Thyroid gland (tissue), 4 donors: ENCODE results near the gene DOCK10. TPM values are rescaled to one million over a fixed set of nuclear protein-coding genes. Genes with fewer than 3 reads are reported as not detected.

Experiments
- DNase-seq, 2 donors: peaks; one replicate each; pipeline ENCODE4 v3.0.0-alpha.2; 2019
- H3K27ac ChIP-seq, 3 donors: fragments of 200-600 bp; sonication (generic); 1 replicate in 2 of 3; 2 replicates in 1 of 3; pipeline ENCODE4 v1.5.1; 2016 to 2019; ENCODE audit warnings: mild to moderate bottlenecking in 1 of 3, moderate library complexity in 1 of 3
- H3K27me3 ChIP-seq: fragments of 200-600 bp; sonication (generic); one replicate; pipeline ENCODE4 v1.5.1; 2019
- H3K36me3 ChIP-seq, 2 donors: fragments of 200-600 bp; sonication (generic); one replicate each; pipeline ENCODE4 v1.5.1; 2016 to 2019
- H3K4me1 ChIP-seq, 2 donors: fragments of 200-600 bp; sonication (generic); one replicate each; pipeline ENCODE4 v1.5.1; 2017 to 2019
- H3K4me3 ChIP-seq, 3 donors: fragments of 200-600 bp; sonication (generic); replicated peaks in 1 of 3; 1 replicate in 2 of 3; 2 replicates in 1 of 3; pipeline ENCODE4 v1.5.1; 2016; ENCODE audit warnings: mild to moderate bottlenecking in 1 of 3
- H3K9me3 ChIP-seq: fragments of 200-600 bp; sonication (generic); one replicate; pipeline ENCODE4 v1.5.1; 2017
- POLR2A ChIP-seq, 2 donors: fragments of 450-650 bp; IDR thresholded peaks; one replicate each; pipeline ENCODE4 v1.6.1; 2017; ENCODE audit warnings: antibody characterized with exemption in 2 of 2, mild to moderate bottlenecking in 2 of 2, moderate library complexity in 1 of 2
- WGBS, 2 donors: methylation state at CpG; one replicate each; pipeline ENCODE4 v1.1.5; 2017; 5-methylcytosine and 5-hydroxymethylcytosine counted together
- intact Hi-C: fragments of 100-400 bp; cut with DNase I; formaldehyde crosslinking; loops from one replicate; pipeline ENCODE4 v1.15.1; 2023
- total RNA-seq, 4 donors: library from RNA; depleted of rRNA; stranded (reverse); fragments of >200 nt; gene quantifications; one replicate each; pipeline ENCODE4 v1.2.3, GENCODE V29; 2016
- TF ChIP-seq, protein P1 (sequence below), 6 experiments: fragments of 200-600 bp in 3 of 6; fragments of 450-650 bp in 3 of 6; sonication (generic) in 3 of 6; IDR thresholded peaks; one replicate each; pipeline ENCODE4 v1.5.1; 2016 to 2019; ENCODE audit warnings: antibody characterized with exemption in 6 of 6, mild to moderate bottlenecking in 2 of 6, inconsistent platforms in 1 of 6, moderate library complexity in 1 of 6

The DOCK10 gene
- total RNA-seq, 4 donors from 2014 or later, result 4.6 to 8.9 (median 7.1) TPM

DNA sequence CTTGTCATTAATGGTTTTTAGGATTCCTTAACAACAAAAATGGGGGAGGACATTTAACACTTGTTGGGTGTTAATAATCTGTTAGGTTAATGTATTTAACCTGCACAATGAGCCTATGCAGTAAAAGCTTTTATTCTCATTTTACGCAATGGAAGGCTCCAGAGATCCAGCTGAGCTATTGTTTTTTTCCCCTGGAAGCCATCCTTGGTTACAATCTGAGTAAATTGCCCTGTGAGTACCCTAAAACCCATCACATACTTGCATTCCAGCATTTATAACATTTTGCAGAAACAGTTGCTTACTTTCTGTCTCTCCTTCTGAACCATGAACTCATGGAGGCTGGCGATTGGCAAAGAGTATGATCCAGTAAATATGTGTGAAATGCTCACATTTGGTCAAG is 30.2 kb upstream of the DOCK10 start:
- intact Hi-C loops, result no loop called here
- Histone ChIP-seq H3K27ac (no peak overlapping the region), H3K4me1 (no peaks in the 10 kb centered on the region), H3K36me3 (no peaks in the 10 kb centered on the region), H3K27me3 (no peaks in the 10 kb centered on the region), H3K4me3 (no peak overlapping the region), H3K9me3 (no peaks in the 10 kb centered on the region)
- TF ChIP-seq, protein P1, sequence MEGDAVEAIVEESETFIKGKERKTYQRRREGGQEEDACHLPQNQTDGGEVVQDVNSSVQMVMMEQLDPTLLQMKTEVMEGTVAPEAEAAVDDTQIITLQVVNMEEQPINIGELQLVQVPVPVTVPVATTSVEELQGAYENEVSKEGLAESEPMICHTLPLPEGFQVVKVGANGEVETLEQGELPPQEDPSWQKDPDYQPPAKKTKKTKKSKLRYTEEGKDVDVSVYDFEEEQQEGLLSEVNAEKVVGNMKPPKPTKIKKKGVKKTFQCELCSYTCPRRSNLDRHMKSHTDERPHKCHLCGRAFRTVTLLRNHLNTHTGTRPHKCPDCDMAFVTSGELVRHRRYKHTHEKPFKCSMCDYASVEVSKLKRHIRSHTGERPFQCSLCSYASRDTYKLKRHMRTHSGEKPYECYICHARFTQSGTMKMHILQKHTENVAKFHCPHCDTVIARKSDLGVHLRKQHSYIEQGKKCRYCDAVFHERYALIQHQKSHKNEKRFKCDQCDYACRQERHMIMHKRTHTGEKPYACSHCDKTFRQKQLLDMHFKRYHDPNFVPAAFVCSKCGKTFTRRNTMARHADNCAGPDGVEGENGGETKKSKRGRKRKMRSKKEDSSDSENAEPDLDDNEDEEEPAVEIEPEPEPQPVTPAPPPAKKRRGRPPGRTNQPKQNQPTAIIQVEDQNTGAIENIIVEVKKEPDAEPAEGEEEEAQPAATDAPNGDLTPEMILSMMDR (IDR thresholded peaks at IDR 0.05), result no peak
- TF ChIP-seq POLR2A (IDR thresholded peaks at IDR 0.05), result no peak
- DNase-seq, result no peak
- WGBS, 2 donors, result 93 to 95% methylated on average over 2 of the region's 2 CpGs

DNA sequence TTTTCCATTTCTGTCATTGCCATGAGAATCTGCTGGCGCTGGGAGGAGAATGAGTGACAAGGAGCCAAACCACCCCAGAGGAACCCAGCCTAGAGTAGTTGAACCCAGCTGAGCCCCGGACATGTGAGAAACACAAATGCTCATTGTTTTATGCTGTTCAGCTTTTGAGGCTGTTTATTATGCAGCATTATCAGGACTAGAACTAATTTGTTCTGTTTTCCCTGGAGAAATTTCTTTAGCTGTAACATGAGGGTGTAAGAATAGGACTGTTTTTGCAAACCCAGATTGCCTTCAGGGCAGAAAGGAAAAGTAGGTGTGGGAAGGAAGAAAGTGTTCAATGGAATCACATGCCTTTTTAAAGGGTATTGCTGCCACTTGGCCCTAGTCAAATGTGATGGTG is 28.5 kb upstream of the DOCK10 start:
- 77 to 79% methylated on average over 2 of the region's 2 CpGs for whole genome bisulfite sequencing, 2 donors
- TF ChIP-seq, protein P1 (IDR thresholded peaks at IDR 0.05), result no peak
- DNase-seq, result no peak

DNA sequence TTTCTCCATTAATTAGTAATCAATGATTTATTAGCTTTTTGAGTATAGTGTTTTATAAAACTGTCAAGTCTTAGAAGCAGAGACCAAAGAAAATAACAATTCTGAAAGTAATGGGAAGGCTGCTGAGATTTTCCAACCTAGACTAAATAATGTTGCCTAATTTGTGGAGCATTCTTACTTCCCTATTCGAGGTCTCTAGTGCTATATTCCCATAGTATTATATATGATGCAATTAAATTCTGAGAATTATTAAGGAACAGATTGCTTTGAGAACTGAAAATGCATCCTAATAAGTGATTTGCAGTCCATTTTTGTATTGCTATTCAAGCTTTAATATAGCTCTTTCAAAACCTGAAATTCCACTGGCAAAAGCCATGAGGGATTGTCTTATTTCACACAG is 27.7 kb upstream of the DOCK10 start:
- Histone ChIP-seq H3K27ac (no peak overlapping the region), H3K4me3 (no peak overlapping the region), H3K4me1 (no peaks in the 10 kb centered on the region), H3K9me3 (no peaks in the 10 kb centered on the region), H3K27me3 (no peaks in the 10 kb centered on the region), H3K36me3 (no peaks in the 10 kb centered on the region)
- TF ChIP-seq POLR2A (IDR thresholded peaks at IDR 0.05), result no peak
- TF ChIP-seq, protein P1 (IDR thresholded peaks at IDR 0.05), result no peak
- intact Hi-C loops, result no loop called here
- DNase-seq, result no peak
- WGBS, 2 donors, result 52 to 73% methylated on average over 1 of the region's 1 CpG

More for the DNA sequence above, 28.5 kb upstream of the DOCK10 start:
- Histone ChIP-seq H3K27ac (no peak overlapping the region), H3K27me3 (no peaks in the 10 kb centered on the region), H3K36me3 (no peaks in the 10 kb centered on the region), H3K4me1 (no peaks in the 10 kb centered on the region), H3K9me3 (no peaks in the 10 kb centered on the region), H3K4me3 (no peak overlapping the region)
- intact Hi-C loops, result no loop called here

DNA sequence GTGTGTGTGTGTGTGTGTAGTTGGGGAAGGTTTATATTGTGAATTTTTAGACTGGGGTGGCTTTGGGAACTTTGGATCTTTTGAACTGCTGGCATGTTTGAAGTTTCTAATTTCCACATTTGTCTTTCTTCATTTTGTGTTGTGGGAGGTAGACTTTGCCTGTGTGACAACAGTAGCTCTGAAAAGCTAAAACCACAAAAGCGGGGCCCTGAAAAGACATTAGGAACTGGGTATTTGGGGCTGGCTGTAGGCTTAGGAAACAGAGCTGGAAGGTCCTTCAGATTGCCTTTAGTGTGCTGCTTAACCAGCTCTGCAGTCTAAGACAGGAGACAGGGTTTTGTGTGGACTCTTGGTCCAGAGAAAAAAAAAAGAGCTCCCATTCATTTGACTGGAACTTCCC is 27.2 kb upstream of the DOCK10 start:
- Histone ChIP-seq H3K27me3 (no peaks in the 10 kb centered on the region), H3K36me3 (no peaks in the 10 kb centered on the region), H3K4me3 (no peak overlapping the region), H3K9me3 (no peaks in the 10 kb centered on the region), H3K4me1 (no peaks in the 10 kb centered on the region), H3K27ac (no peak overlapping the region)
- TF ChIP-seq, protein P1 (IDR thresholded peaks at IDR 0.05), result no peak
- TF ChIP-seq POLR2A (IDR thresholded peaks at IDR 0.05), result no peak
- intact Hi-C loops, result no loop called here
- no peak for DNase-seq
- 95 to 100% methylated on average over 1 of the region's 1 CpG for WGBS, 2 donors

DNA sequence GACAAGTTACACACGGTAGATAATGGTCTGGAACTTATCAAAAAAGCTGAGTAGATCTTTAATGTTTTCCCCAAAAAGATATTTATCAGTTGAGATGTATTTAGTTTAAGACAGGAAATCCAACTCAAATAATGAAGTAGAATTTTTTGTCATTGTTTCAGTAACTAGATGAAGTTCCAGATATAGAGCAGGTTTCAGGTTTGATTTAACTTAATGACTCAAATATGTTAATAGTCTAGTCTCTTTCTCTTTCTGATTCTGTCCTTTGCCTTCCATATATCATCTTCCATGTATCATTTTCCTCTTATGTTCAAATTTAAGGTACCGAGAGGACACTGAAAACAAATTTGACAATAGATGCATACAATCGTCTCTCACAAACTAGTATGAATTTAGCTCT is 23.6 kb upstream of the DOCK10 start:
- Histone ChIP-seq H3K36me3 (no peaks in the 10 kb centered on the region), H3K27ac (no peak overlapping the region), H3K9me3 (no peaks in the 10 kb centered on the region), H3K27me3 (no peaks in the 10 kb centered on the region), H3K4me3 (no peak overlapping the region), H3K4me1 (no peaks in the 10 kb centered on the region)
- intact Hi-C loops, result no loop called here
- no peak for TF ChIP-seq POLR2A (IDR thresholded peaks at IDR 0.05)
- TF ChIP-seq, protein P1 (IDR thresholded peaks at IDR 0.05), result no peak
- 77 to 92% methylated on average over 3 of the region's 3 CpGs for whole genome bisulfite sequencing, 2 donors
- no peak for DNase-seq
